ENCODE data around the gene DUSP6.

The DUSP6 gene

GRCh38 chr12:89373763-89374572, 21.7 kb upstream of the DUSP6 start:
- DNase-seq: no peak

GRCh38 chr12:89372584-89373370, 20.5 kb upstream of the DUSP6 start:
- no peak for DNase-seq

GRCh38 chr12:89370850-89371249, 18.5 kb upstream of the DUSP6 start:
- no peak for DNase-seq

GRCh38 chr12:89370421-89370831, 18.1 kb upstream of the DUSP6 start:
- no peak for DNase-seq

GRCh38 chr12:89369166-89369565, 16.9 kb upstream of the DUSP6 start:
- DNase-seq: no peak

GRCh38 chr12:89368391-89368790, 16.1 kb upstream of the DUSP6 start:
- DNase-seq: no peak

GRCh38 chr12:89366676-89367364, 14.5 kb upstream of the DUSP6 start:
- no peak for DNase-seq

GRCh38 chr12:89364631-89365030, 12.3 kb upstream of the DUSP6 start:
- no peak for DNase-seq

- no peak for DNase-seq
Observed at GRCh38 chr12:89364058-89364457, 11.8 kb upstream of the DUSP6 start.

GRCh38 chr12:89363582-89363981, 11.3 kb upstream of the DUSP6 start:
- no peak for DNase-seq

- DNase-seq: no peak
Observed at GRCh38 chr12:89363084-89363483, 10.8 kb upstream of the DUSP6 start.

GRCh38 chr12:89359615-89360014, 7.3 kb upstream of the DUSP6 start:
- no peak for DNase-seq

- DNase-seq: no peak
Observed at GRCh38 chr12:89358805-89359204, 6.5 kb upstream of the DUSP6 start.

- no peak for DNase-seq
Observed at GRCh38 chr12:89357297-89357730, 5.0 kb upstream of the DUSP6 start.

- no peak for DNase-seq
Observed at GRCh38 chr12:89356069-89356665, 3.9 kb upstream of the DUSP6 start.

GRCh38 chr12:89355243-89356068, 3.2 kb upstream of the DUSP6 start:
- DNase-seq: no peak

GRCh38 chr12:89354612-89355067, 2.3 kb upstream of the DUSP6 start:
- no peak for DNase-seq

- DNase-seq: no peak
Observed at GRCh38 chr12:89353823-89354611, 1.7 kb upstream of the DUSP6 start.

- DNase-seq: no peak
Observed at GRCh38 chr12:89353188-89353822, 1.0 kb upstream of the DUSP6 start.

- DNase-seq: no peak
Observed at GRCh38 chr12:89352242-89352491, 134 bp downstream of the DUSP6 start.
